NT2/D1 (cell line): ENCODE data around the gene TTK.
A peak's percentile ranks its signal among the peaks of the same experiment; 100 is the strongest.

Source experiments
- DNase-seq: peaks from one replicate; pipeline ENCODE4 v3.0.0-alpha.2; 2011; ENCODE audit warnings: low read depth, low spot score
- H3K27me3 ChIP-seq: 2 replicates; pipeline ENCODE4 v1.6.0; 2011; ENCODE audit warnings: mild to moderate bottlenecking; ENCODE audit not compliant: insufficient read length, insufficient read depth
- H3K36me3 ChIP-seq: 2 replicates; pipeline ENCODE4 v1.6.1; 2011; ENCODE audit warnings: mild to moderate bottlenecking, low read length, mixed read lengths; ENCODE audit not compliant: insufficient read depth, insufficient read length
- H3K4me1 ChIP-seq: 2 replicates; pipeline ENCODE4 v1.5.1; 2011; ENCODE audit not compliant: insufficient read depth, insufficient read length
- H3K4me3 ChIP-seq: 2 replicates; pipeline ENCODE4 v1.5.1; 2011; ENCODE audit warnings: low read depth; ENCODE audit not compliant: insufficient read length
- H3K9ac ChIP-seq: 2 replicates; pipeline ENCODE4 v1.6.0; 2011; ENCODE audit warnings: low read depth; ENCODE audit not compliant: insufficient read length
- H3K9me3 ChIP-seq: 2 replicates; pipeline ENCODE4 v1.5.1; 2011; ENCODE audit warnings: mild to moderate bottlenecking, low read length; ENCODE audit not compliant: insufficient read depth
- SUZ12 ChIP-seq: IDR thresholded peaks from 2 replicates; pipeline ENCODE4 v1.6.1; 2011; ENCODE audit not compliant: insufficient read length, insufficient read depth; ENCODE audit errors: extremely low read depth
- YY1 ChIP-seq: IDR thresholded peaks from 2 replicates; pipeline ENCODE4 v1.6.1; 2011; ENCODE audit not compliant: insufficient read length, insufficient read depth
- ZNF274 ChIP-seq: IDR thresholded peaks from 2 replicates; pipeline ENCODE4 v1.6.1; 2011; ENCODE audit warnings: mild to moderate bottlenecking, low read depth, low read length

The TTK gene

GRCh38 chr6:80077067-80077466 is 72.6 kb downstream of the TTK start:
- DNase-seq = peak; percentile 2
- no peaks in the 10 kb centered on the region for H3K4me1 ChIP-seq
- H3K4me3 ChIP-seq = no peak overlapping the region
- H3K36me3 ChIP-seq = no peaks in the 10 kb centered on the region
- H3K9ac ChIP-seq = no peak overlapping the region
- no peaks in the 10 kb centered on the region for H3K9me3 ChIP-seq
- TF ChIP-seq SUZ12 (no peak), ZNF274 (no peak), YY1 (no peak)
- H3K27me3 ChIP-seq = no peaks in the 10 kb centered on the region

DNA sequence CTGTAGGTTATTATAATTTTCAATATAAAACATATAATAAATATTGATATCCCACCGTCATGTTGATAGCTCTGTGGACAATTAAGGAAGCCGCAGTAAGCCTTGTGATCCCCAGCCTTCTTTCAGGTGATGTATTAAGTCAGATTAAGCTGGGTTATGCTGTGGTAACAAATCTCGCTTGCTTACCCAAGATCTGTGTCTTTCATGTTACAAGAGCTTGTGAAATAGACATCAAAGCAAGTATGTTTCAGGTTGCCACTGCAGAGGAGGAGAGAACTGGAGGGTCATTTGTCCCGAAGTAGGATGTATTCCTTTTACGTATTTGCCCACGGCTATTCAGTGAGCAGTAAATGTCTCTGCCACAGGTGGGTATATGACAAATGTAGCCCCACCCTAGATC is 84.2 kb downstream of the TTK start:
- TF ChIP-seq SUZ12 = no peak
- TF ChIP-seq YY1 = no peak
- no peak for TF ChIP-seq ZNF274
- H3K4me1 ChIP-seq = no peaks in the 10 kb centered on the region

DNA sequence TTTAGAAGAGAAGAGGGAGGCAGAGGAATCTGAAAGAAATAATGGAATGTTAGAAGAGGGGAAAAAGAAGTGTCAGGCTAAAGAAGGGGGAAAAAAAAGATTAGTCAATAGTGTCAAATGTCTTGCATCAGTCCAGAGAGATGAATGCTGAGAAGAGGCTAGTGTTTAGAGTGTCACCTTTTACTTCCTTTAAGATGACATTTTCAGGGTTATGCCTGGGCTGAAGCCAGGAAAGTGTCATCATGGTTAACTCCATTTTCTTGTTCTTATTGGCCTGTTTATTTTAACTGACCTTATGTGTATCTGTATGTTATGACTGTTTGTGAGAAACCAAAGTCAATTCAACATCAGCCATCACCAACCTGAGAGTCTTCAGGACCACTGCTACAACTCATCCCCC is 87.1 kb downstream of the TTK start:
- Histone ChIP-seq H3K4me1 (no peaks in the 10 kb centered on the region), H3K27me3 (no peaks in the 10 kb centered on the region), H3K9ac (no peak overlapping the region), H3K36me3 (no peaks in the 10 kb centered on the region), H3K4me3 (no peak overlapping the region), H3K9me3 (no peaks in the 10 kb centered on the region)
- TF ChIP-seq YY1 (no peak), ZNF274 (no peak), SUZ12 (no peak)
- no peak for DNase-seq

More for the DNA sequence above, 84.2 kb downstream of the TTK start:
- H3K27me3 ChIP-seq = no peaks in the 10 kb centered on the region
- no peak for DNase-seq
- H3K4me3 ChIP-seq = no peak overlapping the region
- H3K9ac ChIP-seq = no peak overlapping the region
- H3K36me3 ChIP-seq = no peaks in the 10 kb centered on the region
- H3K9me3 ChIP-seq = no peaks in the 10 kb centered on the region
